Immature natural killer cell (primary cell): Measurements from ENCODE around the gene BOK. TPM values are rescaled to one million over a fixed set of nuclear protein-coding genes. Genes with fewer than 3 reads are reported as not detected.
"Not testable (repeated sequence)": the region's sequence is repeated elsewhere in the genome, so short reads cannot be mapped to it uniquely, and the experiment has no call there.

Experiments
- DNase-seq, 3 donors: peaks; one replicate each; pipeline ENCODE4 v3.0.0; 2022; ENCODE audit warnings: mixed read lengths in 1 of 3
- H3K27ac Mint-ChIP-seq, 6 donors: one replicate each; pipeline ENCODE4 v1.8.0; 2020; ENCODE audit warnings: mixed read lengths in 6 of 6, mild to moderate bottlenecking in 5 of 6, inconsistent platforms in 4 of 6, moderate library complexity in 3 of 6
- H3K27me3 Mint-ChIP-seq, 3 donors: one replicate each; pipeline ENCODE4 v1.8.0; 2020 to 2021; ENCODE audit warnings: low read depth in 3 of 3, mild to moderate bottlenecking in 3 of 3, mixed read lengths in 3 of 3, moderate library complexity in 3 of 3, inconsistent platforms in 1 of 3
- H3K36me3 Mint-ChIP-seq, 3 donors: one replicate each; pipeline ENCODE4 v1.8.0; 2020; ENCODE audit warnings: mixed read lengths in 3 of 3, inconsistent platforms in 2 of 3, mild to moderate bottlenecking in 2 of 3
- H3K4me1 Mint-ChIP-seq, 2 donors: one replicate each; pipeline ENCODE4 v1.8.0; 2020; ENCODE audit warnings: inconsistent platforms in 2 of 2, mild to moderate bottlenecking in 2 of 2, mixed read lengths in 2 of 2, moderate library complexity in 1 of 2
- H3K4me3 Mint-ChIP-seq, 5 donors: one replicate each; pipeline ENCODE4 v1.8.0; 2020; ENCODE audit warnings: mild to moderate bottlenecking in 5 of 5, mixed read lengths in 5 of 5, inconsistent platforms in 3 of 5, moderate library complexity in 3 of 5
- H3K9me3 Mint-ChIP-seq, 6 donors: one replicate each; pipeline ENCODE4 v1.8.0; 2020; ENCODE audit warnings: mild to moderate bottlenecking in 6 of 6, mixed read lengths in 6 of 6, inconsistent platforms in 4 of 6, moderate library complexity in 3 of 6
- polyA plus RNA-seq, 3 donors: library from polyadenylated mRNA; unstranded; fragments of 300-500 nt; fragmentation: Illumina TruSeq; gene quantifications; one replicate each; pipeline ENCODE4 v1.2.3, GENCODE V29; 2021

Gene BOK
- polyA plus RNA-seq, 3 donors from 2014 or later, result 15.2 to 21.4 (median 17.2) TPM

DNA sequence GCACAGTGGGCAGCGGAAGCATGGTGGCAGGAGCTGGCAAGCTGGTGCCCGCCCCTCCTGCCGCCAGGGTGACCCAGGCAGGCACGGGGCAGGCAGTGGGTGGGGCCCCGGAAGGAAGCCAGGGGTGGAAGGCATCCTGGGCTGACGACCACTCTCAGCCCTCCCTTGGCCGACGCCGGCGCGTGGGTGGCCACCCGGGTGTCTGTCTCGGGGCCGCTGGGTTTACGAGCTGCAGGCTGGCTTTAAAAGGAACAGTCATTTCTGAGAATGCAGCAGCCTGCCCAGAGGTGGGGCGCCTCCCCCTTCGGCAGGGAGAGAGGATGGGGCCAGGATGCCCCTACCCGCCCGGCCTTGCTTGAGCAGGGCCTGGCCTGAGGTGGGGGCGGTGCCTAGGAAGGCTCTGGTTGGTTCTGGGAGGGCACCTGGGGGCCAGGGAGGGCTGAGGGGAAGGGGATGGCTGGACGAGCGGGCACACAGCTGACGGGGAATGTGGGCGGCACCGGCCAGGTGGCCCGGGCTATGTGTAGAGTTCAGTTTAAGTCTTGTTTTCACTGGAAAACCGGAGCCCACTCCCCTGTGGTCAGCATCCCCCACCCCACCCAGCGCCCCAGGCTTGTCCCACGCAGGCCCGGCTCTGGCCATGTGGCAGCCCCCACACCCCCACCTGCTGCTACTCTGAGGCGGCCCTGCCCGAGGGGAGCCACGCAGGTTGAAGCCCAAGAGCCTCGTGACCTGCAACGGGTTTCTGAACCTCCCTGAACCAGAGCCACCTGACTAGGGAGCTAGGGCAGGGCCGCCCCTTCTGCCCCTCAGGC, 6.3 kb downstream of the BOK start:
- Mint-ChIP-seq H3K27me3 (peaks cover 1 to 7% (median 2%) of the 10 kb centered on the region in 3 donors), H3K27ac (no peak overlapping the region)

DNA sequence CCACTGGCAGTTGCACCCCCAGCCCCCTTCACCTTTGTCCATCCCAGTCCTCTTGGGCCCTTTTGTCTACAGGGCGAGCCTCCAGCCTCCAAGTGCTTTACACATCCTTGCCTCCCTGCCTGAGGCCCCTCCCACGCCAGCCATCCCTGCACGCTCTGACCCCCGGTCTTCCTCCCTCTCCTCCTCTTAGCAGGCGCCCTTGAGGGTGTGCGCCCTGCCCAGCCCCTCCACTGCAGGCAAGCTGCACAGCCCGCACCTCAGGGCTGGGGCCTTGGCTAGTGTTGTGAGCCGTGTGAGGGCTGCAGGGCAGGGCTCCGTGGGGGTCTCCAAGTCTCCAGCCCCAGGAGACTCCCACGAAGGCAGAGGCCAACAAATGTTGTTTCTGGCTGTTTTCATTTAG, 6.9 kb downstream of the BOK start:
- H3K4me1 Mint-ChIP-seq, result peaks cover 6 to 14% of the 10 kb centered on the region in 2 donors
- peaks cover 0 to 3% (median 1%) of the 10 kb centered on the region in 3 donors for H3K27me3 Mint-ChIP-seq
- peak overlapping the region in 2 of 6 donors; percentile 16 to 50 for H3K27ac Mint-ChIP-seq
- H3K36me3 Mint-ChIP-seq, result no peaks in the 10 kb centered on the region
- no peaks in the 10 kb centered on the region for H3K9me3 Mint-ChIP-seq
- DNase-seq, result no peak
- H3K4me3 Mint-ChIP-seq, result no peak overlapping the region

More for the DNA sequence above, 6.3 kb downstream of the BOK start:
- Mint-ChIP-seq H3K9me3 (no peaks in the 10 kb centered on the region), H3K36me3 (no peaks in the 10 kb centered on the region), H3K4me3 (no peak overlapping the region), H3K4me1 (peaks cover 6 to 18% of the 10 kb centered on the region in 2 donors)
- DNase-seq, result peak in 1 of 3 donors; percentile 21

DNA sequence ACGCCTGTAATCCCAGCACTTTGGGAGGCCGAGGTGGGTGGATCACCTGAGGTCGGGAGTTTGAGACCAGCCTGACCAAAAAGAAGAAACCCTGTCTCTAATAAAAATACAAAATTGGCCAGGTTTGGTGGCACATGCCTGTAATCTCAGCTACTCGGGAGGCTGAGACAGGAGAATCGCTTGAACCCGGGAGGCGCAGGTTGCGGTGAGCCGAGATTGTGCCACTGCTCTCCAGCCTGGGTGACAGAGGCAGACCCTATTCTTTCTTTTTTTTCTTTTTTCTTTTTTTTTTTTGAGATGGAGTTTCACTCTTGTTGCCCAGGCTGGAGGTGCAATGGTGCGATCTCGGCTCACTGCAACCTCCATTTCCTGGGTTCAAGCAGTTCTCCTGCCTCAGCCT, 7.5 kb downstream of the BOK start:
- H3K27me3 Mint-ChIP-seq, H3K4me3 Mint-ChIP-seq, H3K27ac Mint-ChIP-seq, H3K36me3 Mint-ChIP-seq, DNase-seq, H3K9me3 Mint-ChIP-seq: not testable (repeated sequence)
- peaks cover 6 to 11% of the 10 kb centered on the region in 2 donors for H3K4me1 Mint-ChIP-seq

DNA sequence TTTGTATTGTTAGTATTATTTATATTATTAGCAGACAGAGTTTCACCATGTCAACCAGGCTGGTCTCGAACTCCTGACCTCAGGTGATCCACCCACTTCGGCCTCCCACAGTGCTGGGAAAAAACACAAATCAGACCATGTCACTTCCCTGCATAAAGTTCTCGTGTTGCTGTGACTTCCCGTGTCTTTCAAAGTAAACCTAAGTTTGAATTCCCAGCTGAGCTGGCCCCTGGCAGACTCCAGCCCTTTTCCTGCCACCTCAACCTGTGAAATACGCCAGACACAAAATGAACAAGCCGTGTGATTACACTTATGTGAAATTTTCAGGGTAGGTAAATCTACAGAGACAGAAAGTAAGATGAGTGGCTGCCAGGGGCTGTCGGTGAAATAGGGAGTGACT, 7.9 kb downstream of the BOK start:
- Mint-ChIP-seq H3K27me3 (peaks cover 0 to 1% (median 1%) of the 10 kb centered on the region in 3 donors), H3K27ac (peak overlapping the region in 3 of 6 donors; percentile 49 to 70 (median 64)), H3K36me3 (no peaks in the 10 kb centered on the region), H3K9me3 (no peaks in the 10 kb centered on the region), H3K4me1 (peaks cover 9 to 15% of the 10 kb centered on the region in 2 donors), H3K4me3 (peak overlapping the region in 1 of 5 donors; percentile 22)
- no peak for DNase-seq

DNA sequence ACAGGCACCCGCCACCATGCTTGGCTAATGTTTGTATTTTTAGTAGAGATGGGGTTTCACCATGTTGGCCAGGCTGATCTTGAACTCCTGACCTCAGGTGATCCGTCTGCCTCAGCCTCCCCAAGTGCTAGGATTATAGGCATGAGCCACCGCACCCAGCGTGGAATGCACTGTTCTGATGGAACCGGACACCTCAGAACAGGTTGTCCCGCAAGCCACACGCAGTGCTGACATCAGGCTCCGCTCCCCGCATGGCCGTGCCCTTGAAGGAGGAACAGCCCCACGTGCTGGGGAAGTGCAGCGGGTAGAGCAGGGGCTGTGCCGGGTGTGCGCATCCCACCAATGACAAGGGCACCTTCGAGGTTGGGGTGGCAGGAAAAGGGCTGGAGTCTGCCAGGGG, 8.7 kb downstream of the BOK start:
- not testable (repeated sequence) for H3K9me3 Mint-ChIP-seq
- peak overlapping the region in 1 of 6 donors; percentile 28 for H3K27ac Mint-ChIP-seq

DNA sequence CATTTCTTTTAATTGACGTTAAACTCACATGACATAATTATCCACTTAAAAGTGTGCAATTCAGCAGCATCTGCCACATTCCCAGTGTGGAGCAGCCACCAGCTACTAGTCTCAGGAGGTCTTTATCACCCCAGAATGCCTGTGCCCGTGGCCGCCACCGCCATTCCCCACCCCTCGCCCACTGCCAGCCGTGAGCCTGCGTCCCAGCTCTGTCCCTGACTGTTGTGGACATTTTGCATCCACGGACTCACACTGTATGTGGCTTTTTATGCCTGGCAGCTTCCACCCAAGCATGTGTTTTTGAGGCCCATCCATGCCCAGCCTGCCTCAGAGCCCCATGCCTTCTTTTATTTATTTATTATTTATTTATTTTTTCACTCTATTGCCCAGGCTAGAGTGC, 9.2 kb downstream of the BOK start:
- no peak for DNase-seq

More for the DNA sequence above, 8.7 kb downstream of the BOK start:
- H3K4me3 Mint-ChIP-seq, H3K36me3 Mint-ChIP-seq, DNase-seq, H3K27me3 Mint-ChIP-seq: not testable (repeated sequence)
- H3K4me1 Mint-ChIP-seq, result peaks cover 11 to 19% of the 10 kb centered on the region in 2 donors

DNA sequence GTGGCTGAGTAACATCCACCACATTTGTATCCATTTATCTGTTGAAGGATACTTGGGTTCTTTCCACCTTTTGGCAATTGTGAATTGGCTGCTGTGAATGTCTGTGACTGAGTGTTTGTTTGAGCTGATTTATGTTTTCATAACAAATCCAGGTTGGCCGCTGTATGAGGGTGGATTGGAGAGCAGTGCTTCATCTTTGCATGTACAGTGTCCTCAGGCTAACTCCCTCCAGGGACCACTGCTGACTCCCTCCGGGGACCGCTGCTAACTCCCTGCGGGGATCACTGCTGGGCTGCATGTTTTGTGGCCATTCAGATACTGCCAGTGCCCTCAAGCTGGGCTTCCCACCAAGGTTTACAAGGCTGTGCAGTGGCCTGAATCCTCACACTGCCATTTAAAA, 10.2 kb downstream of the BOK start:
- H3K4me1 Mint-ChIP-seq, result peaks cover 11 to 21% of the 10 kb centered on the region in 2 donors
- no peak for DNase-seq
- H3K27ac Mint-ChIP-seq, result peak overlapping the region in 3 of 6 donors; percentile 20 to 77 (median 24)
- H3K36me3 Mint-ChIP-seq, result no peaks in the 10 kb centered on the region
- peaks cover 0 to 1% (median 0%) of the 10 kb centered on the region in 3 donors for H3K27me3 Mint-ChIP-seq
- H3K9me3 Mint-ChIP-seq, result no peaks in the 10 kb centered on the region
- H3K4me3 Mint-ChIP-seq, result peak overlapping the region in 1 of 5 donors; percentile 19

More for the DNA sequence above, 9.2 kb downstream of the BOK start:
- Mint-ChIP-seq H3K4me1 (peaks cover 11 to 19% of the 10 kb centered on the region in 2 donors), H3K36me3 (no peaks in the 10 kb centered on the region), H3K9me3 (no peaks in the 10 kb centered on the region), H3K27me3 (peaks cover 0 to 1% (median 1%) of the 10 kb centered on the region in 3 donors), H3K27ac (no peak overlapping the region), H3K4me3 (no peak overlapping the region)

DNA sequence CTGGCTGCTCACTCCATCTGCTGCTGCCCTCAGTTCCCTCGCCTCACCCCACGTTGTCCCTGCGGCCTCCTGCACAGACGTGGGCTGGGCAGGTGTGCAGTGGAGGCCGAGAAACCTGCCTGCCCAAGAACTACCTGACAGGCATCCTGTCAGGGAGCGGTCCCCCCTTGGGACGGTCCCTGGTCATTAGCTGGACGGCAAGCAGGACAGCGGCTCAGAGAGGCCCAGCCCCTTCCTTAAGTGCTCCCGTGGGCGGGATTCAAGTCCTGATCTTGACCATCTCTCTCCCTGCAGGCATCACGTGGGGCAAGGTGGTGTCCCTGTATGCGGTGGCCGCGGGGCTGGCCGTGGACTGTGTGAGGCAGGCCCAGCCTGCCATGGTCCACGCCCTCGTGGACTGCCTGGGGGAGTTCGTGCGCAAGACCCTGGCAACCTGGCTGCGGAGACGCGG, 11.3 kb downstream of the BOK start:
- peak overlapping the region in 3 of 5 donors; percentile 3 to 56 (median 38) for H3K4me3 Mint-ChIP-seq
- no peaks in the 10 kb centered on the region for H3K9me3 Mint-ChIP-seq
- peaks cover 11 to 21% of the 10 kb centered on the region in 2 donors for H3K4me1 Mint-ChIP-seq
- no peak for DNase-seq
- peaks cover 0 to under 1% (median 0%) of the 10 kb centered on the region in 3 donors for H3K27me3 Mint-ChIP-seq
- no peaks in the 10 kb centered on the region for H3K36me3 Mint-ChIP-seq
- H3K27ac Mint-ChIP-seq, result peak overlapping the region in 3 of 6 donors; percentile 36 to 80 (median 77)

DNA sequence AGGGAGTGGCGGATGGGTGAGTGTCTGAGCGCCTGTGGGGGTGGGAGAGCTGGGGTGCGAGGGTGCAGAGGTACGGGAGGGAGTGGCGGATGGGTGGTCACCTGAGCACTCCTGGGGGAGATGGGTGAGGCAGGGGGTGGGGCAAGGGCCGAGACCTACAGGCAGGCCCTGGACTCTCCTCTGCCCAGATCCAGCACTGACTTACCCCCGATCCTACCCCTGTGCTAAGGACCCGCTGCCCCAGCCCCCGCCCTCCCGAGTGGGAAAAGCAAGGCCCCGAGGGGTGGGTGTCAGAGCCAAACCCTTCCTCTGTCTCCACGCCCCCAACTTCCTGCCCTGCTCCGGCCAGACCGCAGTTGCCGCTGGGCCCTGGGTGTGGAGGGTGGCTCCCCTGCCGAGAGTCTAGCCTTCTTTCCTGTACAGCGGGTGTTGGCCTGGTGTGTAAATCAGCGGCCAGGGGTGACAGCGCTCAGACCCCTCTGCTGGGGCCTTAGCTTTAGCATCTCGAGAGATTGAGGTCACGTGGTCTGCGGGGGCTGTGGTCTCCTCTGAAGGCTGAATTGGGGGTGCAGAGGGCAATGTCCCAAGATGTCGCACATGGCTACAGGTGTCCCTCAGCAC, 12.5 kb downstream of the BOK start:
- peak; percentile 56 to 70 (median 67) for DNase-seq
- H3K4me3 Mint-ChIP-seq, result peak overlapping the region; percentile 35 to 66 (median 51)
- H3K27me3 Mint-ChIP-seq, result no peaks in the 10 kb centered on the region
- H3K4me1 Mint-ChIP-seq, result peaks cover 11 to 21% of the 10 kb centered on the region in 2 donors
- no peaks in the 10 kb centered on the region for H3K36me3 Mint-ChIP-seq
- no peaks in the 10 kb centered on the region for H3K9me3 Mint-ChIP-seq
- H3K27ac Mint-ChIP-seq, result peak overlapping the region; percentile 61 to 87 (median 71)

DNA sequence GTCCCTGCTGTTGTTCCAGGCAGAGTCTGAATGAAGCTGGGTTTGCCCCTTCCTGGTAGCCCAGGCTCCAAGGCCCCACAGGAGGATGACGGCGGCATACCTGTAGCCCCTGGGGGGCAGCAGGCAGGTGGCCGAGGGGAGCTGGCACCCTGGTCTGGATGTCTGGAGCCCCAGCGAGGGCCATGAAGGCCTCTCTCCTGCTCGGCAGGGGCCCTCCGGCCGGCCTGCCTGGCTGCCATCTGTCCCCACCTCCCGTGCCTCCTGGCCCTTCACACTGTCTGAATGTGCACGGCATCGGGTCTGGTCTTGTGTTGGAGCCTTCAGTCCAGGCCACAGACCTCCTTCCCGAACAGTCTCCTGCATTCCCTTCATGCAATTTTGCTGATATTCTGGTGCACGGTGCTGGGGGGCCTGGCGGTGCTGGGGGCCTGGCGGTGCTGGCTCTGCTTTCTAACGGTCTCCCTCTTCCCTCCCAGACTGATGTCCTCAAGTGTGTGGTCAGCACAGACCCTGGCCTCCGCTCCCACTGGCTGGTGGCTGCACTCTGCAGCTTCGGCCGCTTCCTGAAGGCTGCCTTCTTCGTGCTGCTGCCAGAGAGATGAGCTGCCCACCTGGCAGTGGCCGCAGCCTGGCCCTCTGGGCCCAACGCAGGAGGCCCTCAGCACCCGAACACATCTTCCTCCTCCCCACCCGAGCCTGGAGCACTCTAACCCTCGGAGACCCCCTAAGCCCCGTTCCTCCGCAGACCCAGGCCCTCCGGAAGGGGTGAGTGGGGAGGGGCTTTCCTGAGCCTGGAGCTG, 13.5 kb downstream of the BOK start:
- DNase-seq, result no peak
- H3K4me3 Mint-ChIP-seq, result peak overlapping the region in 4 of 5 donors; percentile 51 to 66 (median 58)
- peak overlapping the region; percentile 61 to 87 (median 78) for H3K27ac Mint-ChIP-seq
- H3K27me3 Mint-ChIP-seq, result no peaks in the 10 kb centered on the region
- no peaks in the 10 kb centered on the region for H3K36me3 Mint-ChIP-seq
- H3K4me1 Mint-ChIP-seq, result peaks cover 11 to 18% of the 10 kb centered on the region in 2 donors
- no peaks in the 10 kb centered on the region for H3K9me3 Mint-ChIP-seq

DNA sequence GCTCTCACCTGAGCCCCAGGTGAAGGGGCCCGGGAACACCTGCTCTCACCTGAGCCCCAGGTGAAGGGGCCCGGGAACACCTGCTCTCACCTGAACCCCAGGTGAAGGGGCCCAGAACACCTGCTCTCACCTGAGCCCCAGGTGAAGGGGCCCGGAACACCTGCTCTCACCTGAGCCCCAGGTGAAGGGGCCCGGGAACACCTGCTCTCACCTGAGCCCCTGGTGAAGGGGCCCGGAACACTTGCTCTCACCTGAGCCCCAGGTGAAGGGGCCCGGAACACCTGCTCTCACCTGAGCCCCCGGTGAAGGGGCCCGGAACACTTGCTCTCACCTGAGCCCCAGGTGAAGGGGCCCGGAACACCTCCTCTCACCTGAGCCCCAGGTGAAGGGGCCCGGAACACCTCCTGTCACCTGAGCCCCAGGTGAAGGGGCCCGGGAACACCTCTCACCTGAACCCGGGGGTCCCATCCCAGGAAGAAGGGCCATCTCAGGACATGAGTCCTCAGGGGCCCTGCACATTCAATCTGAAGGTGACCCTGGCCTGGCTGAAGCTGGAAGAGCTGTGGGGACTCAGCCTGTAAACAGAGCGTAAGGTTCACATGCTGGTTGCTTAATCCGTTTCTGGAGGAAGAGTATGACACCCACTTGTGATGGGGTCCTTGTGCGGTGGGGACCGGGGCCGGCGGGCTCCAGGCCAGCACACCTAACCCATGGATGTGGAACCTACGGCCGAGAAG, 14.5 kb downstream of the BOK start:
- Mint-ChIP-seq H3K4me3 (peak overlapping the region in 1 of 5 donors; percentile 27), H3K4me1 (peaks cover 18 to 22% of the 10 kb centered on the region in 2 donors), H3K27ac (peak overlapping the region in 2 of 6 donors; percentile 12 to 32)
- not testable (repeated sequence) for H3K27me3 Mint-ChIP-seq, H3K36me3 Mint-ChIP-seq, H3K9me3 Mint-ChIP-seq, DNase-seq

DNA sequence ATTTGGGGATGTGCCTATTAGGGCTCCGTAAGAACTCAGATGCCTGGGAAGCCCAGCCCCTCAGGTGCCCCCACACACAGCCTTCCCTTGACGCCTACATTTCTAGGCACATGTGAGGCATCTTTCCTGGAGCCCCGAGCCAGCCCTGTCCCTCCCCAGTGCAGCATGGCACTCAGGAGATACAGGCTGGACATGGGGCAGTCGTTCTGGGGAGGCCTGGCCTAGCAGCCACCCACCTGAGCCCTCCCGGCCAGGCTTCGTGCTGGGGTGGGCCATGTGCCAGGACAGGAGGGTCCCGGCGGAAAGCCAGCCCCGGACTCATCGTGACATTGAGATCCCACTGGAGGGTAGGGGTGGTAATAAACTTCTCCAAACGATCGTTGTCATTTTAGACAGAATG, 15.2 kb downstream of the BOK start:
- peaks cover 0 to 2% (median 0%) of the 10 kb centered on the region in 3 donors for H3K36me3 Mint-ChIP-seq
- no peaks in the 10 kb centered on the region for H3K27me3 Mint-ChIP-seq
- peak overlapping the region in 2 of 6 donors; percentile 12 to 32 for H3K27ac Mint-ChIP-seq

More for the DNA sequence above, 15.2 kb downstream of the BOK start:
- Mint-ChIP-seq H3K4me1 (peaks cover 18 to 22% of the 10 kb centered on the region in 2 donors), H3K4me3 (no peak overlapping the region), H3K9me3 (no peaks in the 10 kb centered on the region)
- DNase-seq, result no peak
